GM19324 (cell line): ENCODE measurements around the gene CCHCR1.

Experiments used
- ATAC-seq: cut with Tn5 transposase; IDR thresholded peaks from one replicate; pipeline ENCODE4 v1.9.1; 2021; ENCODE audit warnings: mild to moderate bottlenecking, moderate library complexity; ENCODE audit not compliant: unreplicated experiment, low FRiP score

Gene CCHCR1

DNA sequence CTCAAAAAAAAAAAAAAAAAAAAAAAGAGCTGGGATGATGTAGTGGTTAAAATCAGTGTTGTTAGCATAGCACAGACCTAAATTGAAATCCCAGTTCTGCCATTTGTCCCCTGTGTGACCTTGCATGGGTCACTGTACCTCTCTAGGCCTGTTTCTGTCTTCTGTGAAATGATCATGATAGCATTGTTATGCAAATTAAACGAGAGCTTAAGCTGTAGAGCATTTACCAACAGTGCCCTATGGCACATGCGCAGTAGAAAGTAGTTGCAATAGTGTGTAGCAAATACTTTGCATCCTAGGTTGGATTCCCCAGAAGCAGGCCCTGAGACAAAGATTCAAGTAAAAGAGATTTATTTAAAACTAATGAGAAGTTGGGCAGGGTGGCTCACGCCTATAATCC, 26.0 kb downstream of the CCHCR1 start:
- ATAC-seq = no peak

DNA sequence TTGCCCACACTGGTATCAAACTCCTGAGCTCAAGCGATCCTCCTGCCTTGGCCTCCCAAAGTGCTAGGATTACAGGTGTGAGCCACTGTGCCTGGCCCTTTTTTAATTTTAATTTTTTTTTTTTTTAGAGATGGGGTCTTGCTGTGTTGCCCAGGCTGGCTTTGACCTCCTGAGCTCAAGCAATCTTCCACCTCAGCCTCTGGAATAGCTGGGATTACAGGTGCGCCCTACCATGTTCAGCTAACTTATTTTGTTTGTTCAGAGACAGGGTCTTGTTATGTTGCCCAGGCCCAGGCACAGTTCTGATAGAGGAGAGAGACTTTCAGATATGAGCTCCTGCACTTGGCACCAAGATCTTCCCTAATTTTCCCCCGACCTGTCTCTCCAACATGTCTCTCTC, 26.9 kb downstream of the CCHCR1 start:
- ATAC-seq = no peak

DNA sequence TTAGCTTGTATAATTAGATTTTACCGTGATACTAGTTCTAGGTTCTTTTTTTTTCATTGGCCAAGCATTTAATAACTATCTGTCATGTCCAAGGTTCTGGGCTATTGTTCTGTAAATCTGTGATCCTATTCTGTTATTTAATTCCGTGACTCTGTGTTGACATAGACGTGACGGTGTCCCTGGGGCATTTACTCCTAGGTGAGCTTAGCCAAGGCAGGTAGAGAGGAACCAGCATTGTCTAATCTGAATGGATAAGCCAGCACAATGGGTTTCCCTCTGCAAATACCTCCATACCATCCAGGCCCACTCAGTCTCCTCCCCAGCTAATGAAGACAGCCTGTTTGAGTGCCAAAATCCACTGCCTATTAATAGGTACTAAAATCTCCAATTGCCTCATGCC, 28.5 kb downstream of the CCHCR1 start:
- ATAC-seq = no peak

DNA sequence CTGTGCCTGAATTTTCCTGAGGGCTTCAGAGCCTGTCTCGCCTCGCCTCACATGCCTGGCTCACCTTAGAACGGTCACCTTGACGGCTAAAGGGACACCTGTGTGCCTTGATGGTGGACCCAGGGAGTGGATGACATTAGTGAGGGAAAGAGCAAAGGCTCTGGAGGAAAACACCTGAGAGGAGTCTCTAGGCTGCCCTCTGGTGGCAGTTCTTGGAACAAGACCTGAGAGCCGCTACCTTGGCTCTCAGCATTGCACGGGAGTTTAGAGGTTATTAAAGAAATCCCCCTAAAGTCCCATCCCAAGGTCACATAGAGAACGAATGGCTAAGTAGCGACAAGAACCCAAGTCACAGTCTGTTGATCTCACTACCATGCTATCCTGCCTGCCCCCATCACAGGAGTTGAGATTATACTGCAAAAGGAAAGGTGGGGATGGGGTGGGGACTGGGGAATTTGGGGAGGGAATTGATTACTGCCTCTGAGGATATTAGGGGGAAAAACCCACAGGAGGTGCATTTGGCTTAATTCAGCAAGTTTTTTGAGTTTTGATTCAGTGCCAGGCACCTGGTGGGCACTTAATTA, 29.4 kb downstream of the CCHCR1 start:
- no peak for ATAC-seq

DNA sequence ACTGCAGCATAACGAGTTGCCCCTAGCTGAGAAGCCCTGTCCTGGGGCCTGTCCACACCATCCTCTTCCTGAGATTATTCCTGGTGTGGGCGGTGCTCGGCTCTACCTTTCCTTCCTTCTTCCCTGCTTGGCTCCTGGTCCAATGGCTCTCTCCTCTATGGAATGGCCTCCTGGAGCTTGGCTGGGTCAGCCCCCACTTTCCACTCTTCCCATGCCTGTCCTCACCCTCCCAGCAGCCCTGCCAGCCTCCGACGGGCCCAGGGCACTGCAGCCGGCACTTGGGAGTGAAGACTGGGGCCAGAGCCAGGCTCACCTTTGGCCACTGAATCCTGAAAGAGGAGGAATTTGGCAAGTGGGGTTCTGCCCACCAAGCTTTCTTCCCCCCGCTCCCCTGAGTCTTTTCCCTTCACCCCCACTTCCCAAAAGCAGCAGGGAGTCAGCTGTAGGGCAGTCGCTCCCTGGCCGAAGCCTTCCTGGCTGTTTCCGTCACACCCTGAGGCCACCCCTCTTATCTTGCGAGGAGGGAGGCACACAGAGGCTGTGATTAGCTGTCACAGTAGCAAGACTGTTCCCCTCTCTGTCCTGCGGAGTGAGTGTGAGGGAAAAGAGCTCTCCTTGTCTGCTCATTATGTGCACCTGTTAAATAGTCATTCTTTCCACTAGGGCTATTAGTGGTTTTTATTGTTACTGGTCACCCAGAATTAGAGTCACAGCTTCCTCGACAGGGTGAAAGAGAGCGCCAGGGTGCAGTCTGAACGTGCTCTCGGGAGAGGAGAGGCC, 31.0 kb downstream of the CCHCR1 start:
- no peak for ATAC-seq

DNA sequence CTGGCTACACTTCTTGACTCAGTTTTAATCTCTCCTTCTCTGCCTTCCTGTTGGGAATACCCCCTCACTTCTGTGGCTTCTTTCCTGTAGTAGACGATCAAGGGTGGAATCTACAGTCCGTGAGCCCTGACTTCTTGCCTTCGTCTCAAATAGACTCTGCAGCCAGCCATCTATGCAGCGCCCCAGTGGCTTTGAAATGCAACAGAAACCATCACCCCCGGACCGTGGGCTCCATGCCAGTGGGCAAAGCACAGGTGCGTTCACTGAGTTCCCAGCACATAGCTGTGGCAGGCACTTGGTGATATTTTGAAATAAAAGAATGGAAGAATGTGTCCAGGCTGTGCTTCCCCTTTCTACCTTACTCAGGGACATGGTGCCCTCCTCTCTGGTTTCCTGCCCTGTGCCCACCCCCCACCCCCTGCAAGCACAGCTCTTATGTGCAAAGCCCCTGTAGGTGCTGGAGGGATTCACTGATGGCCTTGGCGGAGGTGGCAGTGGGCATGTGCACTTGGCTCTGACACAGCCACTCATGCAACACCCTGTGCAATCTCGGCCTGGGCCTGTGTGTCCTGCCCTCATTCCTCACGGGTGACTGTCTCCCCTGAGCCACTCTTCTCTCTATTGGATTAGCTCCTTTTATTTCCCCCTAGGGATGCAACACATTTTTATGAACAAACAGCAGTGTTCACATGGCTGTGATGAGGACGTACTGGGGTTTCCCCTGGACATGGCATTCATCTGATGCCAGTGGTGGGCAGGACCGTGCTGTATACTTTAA, 31.8 kb downstream of the CCHCR1 start:
- no peak for ATAC-seq

DNA sequence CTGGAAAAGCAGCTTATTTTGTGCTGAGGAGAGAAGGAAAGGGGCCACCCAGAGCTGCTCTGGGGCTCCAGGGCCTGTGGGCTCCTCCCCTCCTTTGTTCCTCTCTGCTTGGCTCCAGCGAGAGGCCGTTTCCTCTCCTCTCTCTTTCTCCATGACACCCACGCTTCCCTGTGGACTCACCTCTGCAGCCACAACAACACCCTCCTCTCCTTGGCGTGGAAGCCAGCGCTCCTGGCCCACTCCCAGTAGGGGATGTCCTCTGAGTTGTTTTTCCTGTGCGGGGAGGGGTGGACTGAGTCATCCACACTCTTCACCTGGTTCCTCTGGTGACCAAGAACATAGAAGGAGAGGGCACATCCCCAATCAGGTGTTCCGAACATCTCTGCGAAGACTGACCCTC, 32.4 kb downstream of the CCHCR1 start:
- no peak for ATAC-seq

DNA sequence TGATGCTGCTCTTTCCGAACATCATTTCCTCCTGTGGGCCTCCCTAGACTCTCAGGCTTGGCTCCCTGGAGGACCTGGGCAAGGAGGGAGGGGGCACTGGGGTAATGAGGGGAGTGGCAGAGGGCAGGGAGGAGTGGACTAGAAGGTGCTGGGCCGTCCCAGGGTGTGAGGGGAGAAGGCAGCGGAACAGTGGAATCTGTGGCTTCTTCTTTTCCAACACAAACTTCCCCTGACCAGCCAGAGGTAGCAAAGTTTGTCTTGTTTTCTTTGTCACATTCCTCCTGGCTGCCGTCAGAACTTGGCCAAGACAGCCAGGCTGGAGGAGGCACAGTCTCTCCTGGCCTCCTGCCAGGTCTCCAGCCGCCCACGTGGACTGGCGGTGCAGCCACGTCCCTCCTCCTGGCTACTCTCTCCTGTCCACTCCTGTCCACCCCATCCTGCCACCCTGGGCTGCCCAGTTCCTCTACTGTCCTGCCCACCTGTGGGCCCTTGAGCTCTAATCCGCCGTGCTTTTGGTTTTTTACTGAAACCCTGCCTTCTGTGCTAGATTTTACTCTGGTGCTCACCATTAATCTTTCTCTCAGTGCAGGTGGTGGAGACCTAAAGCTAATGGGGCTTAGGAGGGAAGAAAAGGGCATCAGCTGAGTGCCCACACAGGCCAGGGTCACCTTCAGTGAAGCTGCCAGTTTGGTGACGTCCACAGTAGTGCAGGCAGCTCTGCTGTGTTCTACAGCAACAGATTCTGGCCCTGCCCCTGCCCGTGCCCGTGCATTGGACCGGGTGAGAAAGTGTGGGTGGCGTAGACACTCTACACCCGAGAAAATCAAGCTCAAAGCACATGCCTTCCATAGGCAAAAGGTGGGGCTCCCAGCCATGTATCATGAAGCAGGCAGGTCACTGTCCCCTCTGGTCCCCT, 34.6 kb downstream of the CCHCR1 start:
- no peak for ATAC-seq

DNA sequence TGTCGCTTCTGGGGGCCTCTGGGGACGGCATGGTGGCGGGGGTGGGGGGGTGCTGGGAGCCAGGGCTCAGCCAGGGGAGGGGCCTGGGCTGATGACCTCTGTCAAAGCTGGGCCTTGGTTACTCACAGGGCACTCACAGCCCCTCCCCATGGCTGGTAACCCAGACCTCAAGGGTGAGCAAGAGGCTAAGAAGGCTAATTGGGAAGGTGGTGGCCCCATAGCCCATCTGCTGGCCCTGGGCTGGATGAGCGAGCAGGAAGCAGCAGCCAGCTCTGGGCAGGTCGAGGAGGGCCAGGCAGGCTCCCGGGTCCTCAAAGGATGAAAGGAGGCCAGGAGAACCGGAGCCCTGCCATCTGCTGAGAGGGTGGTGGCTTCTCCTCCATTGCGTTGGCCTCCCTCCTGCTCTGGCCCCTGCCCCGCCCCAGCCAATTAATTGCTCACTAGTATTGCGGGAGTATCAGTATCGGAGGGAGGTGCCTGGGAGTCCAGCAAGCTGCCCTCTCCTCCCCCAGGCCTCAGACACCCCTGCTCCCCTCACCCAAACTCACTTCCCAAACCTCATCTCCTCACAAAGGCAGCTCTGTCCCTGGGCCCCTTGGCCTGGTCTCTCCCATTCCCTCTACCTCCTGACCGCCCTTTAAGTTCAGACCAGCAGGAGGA, 36.3 kb downstream of the CCHCR1 start:
- no peak for ATAC-seq

DNA sequence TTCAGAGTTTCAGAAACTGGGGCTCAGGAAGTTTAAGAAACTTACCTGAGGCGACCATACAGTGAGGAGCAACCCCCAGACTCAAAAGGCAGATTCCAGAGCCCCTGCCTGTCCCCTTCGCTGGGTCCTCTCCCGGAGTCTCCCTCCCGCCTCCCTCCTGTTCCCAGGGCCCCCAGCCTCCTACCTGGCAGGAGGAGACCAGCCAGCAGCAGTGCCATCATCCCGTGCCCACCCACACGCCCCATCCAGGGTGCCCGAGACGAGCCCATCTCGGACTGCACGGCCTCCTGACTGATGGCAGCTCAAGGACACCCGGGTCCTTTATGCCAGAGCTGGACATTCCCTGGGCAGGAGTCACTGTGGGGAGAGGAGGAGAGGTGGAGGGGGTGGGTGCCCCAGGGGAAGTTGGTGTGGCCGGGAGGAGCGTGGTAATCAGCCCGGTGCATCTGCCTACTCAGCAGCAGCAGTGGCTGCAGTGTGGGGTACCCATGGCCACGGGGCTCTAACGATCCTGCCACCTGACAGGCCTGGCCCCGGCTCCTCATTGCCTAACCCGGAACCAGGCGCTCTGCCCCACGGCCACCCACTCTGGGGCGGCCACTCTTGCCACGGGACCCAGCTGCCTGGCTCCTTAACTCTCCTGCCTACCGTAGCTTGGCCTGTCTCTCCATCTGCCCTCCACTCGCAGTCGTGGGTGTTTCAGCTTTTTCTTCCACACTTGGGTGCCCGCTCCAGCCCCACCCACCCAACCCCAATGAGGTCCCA, 37.3 kb downstream of the CCHCR1 start, which contains the start of gene CDSN:
CDSN (minus strand) TSS at position 296 of the 765 bp plus-strand sequence; CDS start at position 269, 27 bp downstream.
- no peak for ATAC-seq

DNA sequence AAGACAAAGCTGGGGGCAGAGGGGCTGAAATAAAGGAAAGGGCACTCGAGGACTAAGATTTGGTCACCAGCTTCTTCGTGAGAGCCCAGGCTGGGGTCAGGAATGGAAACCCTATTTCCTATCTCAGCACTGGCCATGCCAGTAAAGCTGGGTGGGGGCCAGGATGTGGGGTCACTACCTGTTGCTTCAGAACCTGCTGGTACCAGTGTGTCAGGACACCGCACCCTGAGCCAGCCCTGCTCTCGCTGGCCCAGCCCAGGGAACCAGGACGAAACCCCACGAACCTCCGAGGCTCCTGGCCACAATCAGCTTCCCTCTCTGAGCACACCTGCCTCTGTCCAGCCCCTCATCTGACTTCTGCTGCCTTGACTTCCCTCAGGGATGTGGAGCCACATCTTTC, 39.4 kb downstream of the CCHCR1 start:
- ATAC-seq = no peak

DNA sequence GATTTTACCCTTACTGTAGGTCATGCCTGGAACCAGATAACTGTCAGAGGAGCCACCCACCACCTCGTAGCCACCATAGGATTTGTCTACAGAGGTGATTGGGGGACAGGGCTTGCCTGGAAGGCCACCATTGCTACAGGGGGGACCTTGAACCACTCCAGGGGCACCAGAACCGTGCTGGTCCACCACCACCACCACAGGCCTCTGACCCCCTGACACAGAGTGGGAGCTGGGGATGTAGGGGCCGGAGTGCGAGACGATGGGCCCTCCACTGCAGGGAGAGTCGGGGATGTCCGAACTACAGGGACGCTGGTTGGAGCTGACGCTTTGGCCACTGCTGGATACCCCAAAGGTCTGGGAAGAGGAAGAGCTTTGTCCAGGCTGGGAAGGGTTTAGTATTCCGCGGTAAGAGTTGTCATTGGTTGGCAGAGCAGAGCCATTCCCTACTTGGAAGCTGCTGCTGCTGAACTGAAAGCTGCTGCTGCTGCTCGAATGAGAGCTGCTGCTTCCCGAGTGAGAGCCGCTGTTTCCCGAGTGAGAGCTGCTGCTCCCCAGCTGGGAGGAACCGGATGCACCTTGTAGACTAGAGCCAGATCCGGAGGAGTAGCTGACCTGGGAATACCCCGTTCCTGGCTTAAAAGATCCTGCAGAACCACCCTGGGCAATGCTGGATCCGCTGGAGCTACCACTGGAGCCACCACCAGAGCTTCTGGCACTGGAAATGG, 40.8 kb downstream of the CCHCR1 start:
- ATAC-seq = no peak

DNA sequence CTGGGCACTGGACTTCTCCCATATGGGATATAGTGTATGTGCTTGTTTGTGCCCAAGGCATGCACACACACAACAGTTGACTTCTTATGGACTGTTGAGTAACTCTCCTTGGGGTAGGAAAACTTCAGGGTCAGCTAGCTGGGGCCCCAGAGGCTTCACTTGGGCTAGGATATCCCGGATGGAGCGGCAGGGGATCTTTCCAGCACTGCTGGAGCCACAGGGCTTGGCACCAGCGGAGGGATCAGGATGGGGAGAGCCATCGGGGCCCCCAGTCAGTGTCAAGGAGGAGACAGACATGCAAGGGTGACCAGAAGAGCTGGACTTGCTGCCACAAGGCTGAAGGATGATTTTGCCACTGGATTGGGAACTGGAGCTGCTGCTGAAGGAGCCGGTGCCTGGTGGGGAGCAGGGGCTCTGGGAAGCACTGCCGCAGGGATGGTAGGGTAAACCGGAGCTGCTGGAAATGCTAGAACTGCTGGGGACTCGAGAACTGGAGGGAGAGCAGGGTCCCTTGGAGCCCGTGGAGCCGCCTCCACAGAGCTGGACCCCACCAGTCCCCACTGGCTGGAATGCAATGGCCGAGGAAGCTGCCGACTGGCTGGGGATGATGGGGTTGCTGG, 41.6 kb downstream of the CCHCR1 start:
- ATAC-seq = no peak

DNA sequence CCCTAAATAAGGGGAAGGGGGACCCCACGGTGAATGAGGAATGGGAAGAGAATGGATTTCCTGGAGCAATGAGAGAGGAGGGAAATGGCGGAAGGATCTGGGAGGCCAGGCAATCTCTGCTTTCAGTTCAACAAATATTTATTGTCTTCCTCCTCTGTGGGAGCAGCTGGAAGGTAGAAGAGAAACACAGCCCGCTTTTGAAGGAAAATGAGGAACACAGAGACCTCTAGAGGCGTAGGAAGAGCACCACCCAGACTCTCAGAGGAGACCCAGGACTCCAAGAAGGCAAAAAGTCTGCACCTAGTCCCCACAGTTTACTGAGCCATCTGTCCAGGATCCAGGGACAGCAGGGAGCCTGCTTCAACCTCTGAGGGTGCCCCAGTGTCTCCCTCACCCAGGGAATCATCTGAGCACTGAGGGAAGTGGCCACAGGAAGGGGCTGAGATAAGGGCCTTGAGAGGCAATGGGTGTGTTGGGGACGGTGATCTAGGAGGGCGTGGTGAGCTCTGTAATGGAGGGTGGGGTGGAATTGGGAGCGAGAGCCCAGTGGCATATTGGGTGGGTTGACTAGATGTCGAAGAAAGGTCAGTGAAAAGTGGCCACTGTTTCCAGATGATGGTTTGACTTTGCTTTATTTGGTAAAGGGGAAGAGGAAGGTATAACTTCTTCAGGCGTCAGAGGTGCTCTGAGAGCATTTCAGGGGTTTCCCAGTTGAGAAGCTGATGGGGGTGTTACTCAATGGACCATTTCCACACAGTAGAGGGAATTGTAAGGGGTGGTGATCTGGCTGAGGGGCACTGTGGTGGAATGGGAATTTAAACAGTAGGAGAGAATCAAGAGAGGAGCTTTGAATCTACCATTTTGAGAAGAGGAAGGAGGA, 42.4 kb downstream of the CCHCR1 start:
- no peak for ATAC-seq

DNA sequence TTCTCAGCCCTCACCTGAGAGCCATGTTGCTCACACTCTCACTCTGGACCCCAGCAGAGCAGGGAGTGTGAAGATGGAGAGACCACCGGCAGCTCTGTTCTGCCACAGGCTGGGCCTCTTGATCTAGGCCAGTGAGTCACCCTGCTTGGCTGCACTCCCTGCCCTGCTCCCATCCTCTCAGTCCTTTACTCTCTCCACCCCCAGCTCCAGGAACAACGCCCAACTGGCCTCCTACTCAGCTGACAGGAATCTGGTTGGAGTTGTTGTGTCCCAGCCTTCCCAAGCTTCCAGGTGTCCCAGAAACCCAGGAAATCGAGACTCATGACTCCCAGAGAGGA, 43.1 kb downstream of the CCHCR1 start, which contains the start of gene PSORS1C1:
PSORS1C1 (plus strand) TSS at position 260 of the 338 bp plus-strand sequence. CDS start 14,833 bp downstream, outside the sequence.
- ATAC-seq = no peak

DNA sequence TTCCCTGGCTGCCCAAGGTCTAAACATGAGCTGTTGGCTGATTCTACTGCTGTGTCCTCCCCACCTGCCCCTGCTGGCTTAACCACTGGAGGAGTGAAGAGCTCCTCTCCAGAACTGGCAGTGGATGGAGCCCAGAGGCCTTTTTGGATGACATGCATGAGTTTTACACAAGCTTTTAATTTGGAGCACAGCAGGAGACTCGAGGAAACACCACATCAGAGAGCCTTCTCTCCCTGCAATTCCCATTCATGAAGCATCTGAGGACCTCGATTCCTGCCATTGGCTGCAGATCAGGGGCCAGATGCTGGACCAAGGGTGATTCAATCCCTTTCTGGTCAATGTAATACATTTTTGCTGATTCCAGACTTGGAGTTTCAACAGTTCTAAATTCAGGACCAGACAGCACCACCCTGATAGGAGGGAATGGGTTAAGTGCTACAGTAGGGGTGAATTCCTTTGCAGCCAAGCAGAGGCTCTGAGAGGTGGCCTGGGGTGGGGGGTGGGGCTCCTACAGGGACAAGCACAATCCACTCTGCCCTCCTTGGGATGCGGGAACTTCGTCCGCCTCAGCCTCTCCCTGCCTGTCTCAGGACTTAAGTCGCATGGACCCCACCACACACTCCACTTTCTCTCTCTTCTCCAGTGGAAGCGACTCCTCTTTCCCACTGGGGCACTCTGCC, 43.6 kb downstream of the CCHCR1 start:
- no peak for ATAC-seq

DNA sequence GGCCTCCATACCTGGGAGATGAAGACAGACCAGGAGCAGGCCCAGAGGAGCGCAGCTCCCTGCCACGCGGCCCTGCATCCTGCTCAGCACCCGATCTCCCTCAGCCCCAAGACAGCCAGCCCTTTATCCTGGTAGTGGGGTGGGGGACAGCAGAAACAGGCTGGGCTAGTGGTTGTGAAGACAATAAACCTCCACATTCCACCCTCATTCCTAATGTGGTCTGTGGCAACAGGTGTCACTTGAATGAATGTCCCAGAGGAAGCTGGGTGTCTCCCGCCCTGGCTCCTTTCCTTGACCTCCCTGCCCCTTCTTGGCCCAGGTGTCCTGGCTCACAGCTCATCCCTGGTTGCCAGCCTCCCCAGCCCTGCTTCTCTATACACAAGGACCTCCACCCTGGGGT, 45.1 kb downstream of the CCHCR1 start, which contains the start of gene C6orf15:
C6orf15 (minus strand) TSS at position 98 of the 400 bp plus-strand sequence; CDS start at position 78, 20 bp downstream.
- no peak for ATAC-seq
